ENCODE data around the gene DBNDD1. TPM values are rescaled to one million over a fixed set of nuclear protein-coding genes. Genes with fewer than 3 reads are reported as not detected.
"Not testable (repeated sequence)": the region's sequence is repeated elsewhere in the genome, so short reads cannot be mapped to it uniquely, and the experiment has no call there.

The DBNDD1 gene
- total and polyA plus RNA-seq, 2 experiments from 2014 or later: 5.5 to 18.2 TPM

GRCh38 chr16:89969741-89970410 lies 49.4 kb downstream of the DBNDD1 start:
- H4K20me1 ChIP-seq (ENCODE audit: insufficient read depth, poor library complexity, severe bottlenecking): no peaks in the 10 kb centered on the region
- no peak for TF ChIP-seq EZH2 (IDR thresholded peaks at IDR 0.05; ENCODE audit: borderline replicate concordance)
- TF ChIP-seq EZH2phosphoT487 (IDR thresholded peaks at IDR 0.05; ENCODE audit: low read depth, severe bottlenecking, unreplicated experiment): no peak
- no peak for TF ChIP-seq CTCF (IDR thresholded peaks at IDR 0.05; ENCODE audit: poor library complexity)
- no peaks in the 10 kb centered on the region for H3K36me3 ChIP-seq (replicated peaks; ENCODE audit: insufficient read depth, low read depth)
- H3K9me3 ChIP-seq (ENCODE audit: low read depth): peaks cover 11% of the 10 kb centered on the region
- no peaks in the 10 kb centered on the region for H3K9me2 ChIP-seq (replicated peaks; ENCODE audit: insufficient read depth)
- no peak overlapping the region for H3K4me2 ChIP-seq
- H3K4me1 ChIP-seq (ENCODE audit: insufficient read depth): peaks cover 9% of the 10 kb centered on the region
- no peaks in the 10 kb centered on the region for H3K27me3 ChIP-seq
- no peak overlapping the region for H3K27ac ChIP-seq
- H3K79me2 ChIP-seq: peaks cover 36% of the 10 kb centered on the region
- no peak for DNase-seq (ENCODE audit: low spot score)
- 98% methylated on average over 6 of the region's 6 CpGs for WGBS (ENCODE audit: low lambda C conversion rate, missing lambda C conversion rate)
- no peak overlapping the region for H3K4me3 ChIP-seq
- no peak overlapping the region for H2AFZ ChIP-seq

GRCh38 chr16:89968074-89968473 lies 51.2 kb downstream of the DBNDD1 start:
- DNase-seq (ENCODE audit: low spot score); H3K36me3 ChIP-seq (replicated peaks; ENCODE audit: insufficient read depth, low read depth); H3K9me2 ChIP-seq (replicated peaks; ENCODE audit: insufficient read depth); H3K4me1 ChIP-seq (ENCODE audit: insufficient read depth); H4K20me1 ChIP-seq (ENCODE audit: insufficient read depth, poor library complexity, severe bottlenecking); H2AFZ ChIP-seq; H3K27me3 ChIP-seq; H3K27ac ChIP-seq; H3K4me3 ChIP-seq; H3K4me2 ChIP-seq: not testable (repeated sequence)
- peaks cover 11% of the 10 kb centered on the region for H3K9me3 ChIP-seq (ENCODE audit: low read depth)
- WGBS (ENCODE audit: low lambda C conversion rate, missing lambda C conversion rate): 97% methylated on average over 11 of the region's 11 CpGs
- peaks cover 18% of the 10 kb centered on the region for H3K79me2 ChIP-seq

- not testable (repeated sequence) for H3K4me1 ChIP-seq (ENCODE audit: insufficient read depth); H3K9me2 ChIP-seq (replicated peaks; ENCODE audit: insufficient read depth); H3K27me3 ChIP-seq; H3K4me3 ChIP-seq; DNase-seq (ENCODE audit: low spot score); H4K20me1 ChIP-seq (ENCODE audit: insufficient read depth, poor library complexity, severe bottlenecking); H2AFZ ChIP-seq; H3K27ac ChIP-seq; H3K4me2 ChIP-seq; H3K36me3 ChIP-seq (replicated peaks; ENCODE audit: insufficient read depth, low read depth)
- H3K9me3 ChIP-seq (ENCODE audit: low read depth): peaks cover 11% of the 10 kb centered on the region
- WGBS (ENCODE audit: low lambda C conversion rate, missing lambda C conversion rate): 97% methylated on average over 5 of the region's 5 CpGs
- H3K79me2 ChIP-seq: peaks cover 14% of the 10 kb centered on the region
These were observed 51.8 kb downstream of the DBNDD1 start for GRCh38 chr16:89967436-89967835.

DNA sequence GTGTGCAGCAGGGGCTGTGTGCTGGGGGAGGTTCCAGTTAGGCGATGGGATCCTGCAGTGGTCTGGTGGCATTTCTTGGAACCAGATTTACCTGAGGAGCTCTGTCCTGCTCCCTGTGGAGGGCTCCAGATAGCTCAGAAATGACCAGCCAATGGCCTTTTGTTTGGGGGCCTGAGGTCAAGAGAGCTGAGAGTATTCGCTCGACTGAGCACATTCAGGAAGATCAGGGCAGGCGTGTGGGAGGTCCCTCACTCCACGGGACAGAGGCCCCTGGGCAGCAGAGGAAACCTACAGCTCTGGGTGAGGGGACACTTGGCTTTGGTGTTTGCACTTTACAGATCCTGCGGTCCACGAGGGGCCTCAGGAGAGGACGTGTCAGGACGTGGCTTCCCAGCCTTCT lies 52.5 kb downstream of the DBNDD1 start:
- Histone ChIP-seq H3K27me3 (no peaks in the 10 kb centered on the region), H3K36me3 (replicated peaks; ENCODE audit: insufficient read depth, low read depth) (no peaks in the 10 kb centered on the region), H3K4me1 (ENCODE audit: insufficient read depth) (peaks cover 5% of the 10 kb centered on the region), H3K4me2 (no peak overlapping the region), H3K9me2 (replicated peaks; ENCODE audit: insufficient read depth) (no peaks in the 10 kb centered on the region), H3K4me3 (no peak overlapping the region), H3K9me3 (ENCODE audit: low read depth) (peaks cover 10% of the 10 kb centered on the region), H3K79me2 (peaks cover 10% of the 10 kb centered on the region), H3K27ac (no peak overlapping the region), H2AFZ (no peak overlapping the region), H4K20me1 (ENCODE audit: insufficient read depth, poor library complexity, severe bottlenecking) (no peaks in the 10 kb centered on the region)
- no peak for DNase-seq (ENCODE audit: low spot score)
- 90% methylated on average over 9 of the region's 9 CpGs for WGBS (ENCODE audit: low lambda C conversion rate, missing lambda C conversion rate)
- TF ChIP-seq CTCF (IDR thresholded peaks at IDR 0.05; ENCODE audit: poor library complexity): no peak
- no peak for TF ChIP-seq EZH2 (IDR thresholded peaks at IDR 0.05; ENCODE audit: borderline replicate concordance)
- no peak for TF ChIP-seq EZH2phosphoT487 (IDR thresholded peaks at IDR 0.05; ENCODE audit: low read depth, severe bottlenecking, unreplicated experiment)

Data from hepatocyte (in vitro differentiated cells).